Stimulated activated naive CD4-positive, alpha-beta T cell treated with Interleukin-2 at 50 U/mL for 16 hours (primary cell): Measurements from ENCODE around the gene RNASE1.
"Not testable (repeated sequence)": the region's sequence is repeated elsewhere in the genome, so short reads cannot be mapped to it uniquely, and the experiment has no call there.

ENCODE experiments used
- DNase-seq: peaks from one replicate; lab custom pipeline; 2025; lab: John Stamatoyannopoulos, UW

RNASE1 gene

GRCh38 chr14:20772650-20773049, 30.0 kb downstream of the RNASE1 start:
- DNase-seq: no peak

GRCh38 chr14:20769421-20769820, 33.2 kb downstream of the RNASE1 start:
- no peak for DNase-seq

- no peak for DNase-seq
Observed at GRCh38 chr14:20768593-20768892, 34.1 kb downstream of the RNASE1 start.

- DNase-seq: no peak
Observed at GRCh38 chr14:20760950-20761349, 41.7 kb downstream of the RNASE1 start.

- DNase-seq: not testable (repeated sequence)
Observed at GRCh38 chr14:20759465-20759864, 43.2 kb downstream of the RNASE1 start.

- no peak for DNase-seq
Observed at GRCh38 chr14:20757965-20758364, 44.7 kb downstream of the RNASE1 start.

GRCh38 chr14:20755037-20755436, 47.6 kb downstream of the RNASE1 start:
- DNase-seq: no peak

- DNase-seq: no peak
Observed at GRCh38 chr14:20754308-20754707, 48.3 kb downstream of the RNASE1 start.

- DNase-seq: no peak
Observed at GRCh38 chr14:20751963-20752562, 50.6 kb downstream of the RNASE1 start.
